ENCODE results near the gene SLC7A6. TPM values are rescaled to one million over a fixed set of nuclear protein-coding genes. Genes with fewer than 3 reads are reported as not detected.

Gene SLC7A6
- total and polyA plus RNA-seq, 2 of the 13 experiments (the other 11 are each of a cell fraction or from before 2014, with no cell fraction given): 35.8 to 70.8 TPM

- TF ChIP-seq MLXIP (CRISPR knock-in tag; IDR thresholded peaks at IDR 0.05; ENCODE audit: borderline replicate concordance) (no peak), GABPA (IDR thresholded peaks at IDR 0.05; ENCODE audit: low read depth, low read length) (no peak), GABPA (CRISPR knock-in tag; IDR thresholded peaks at IDR 0.05; ENCODE audit: low read depth) (no peak), FOSL1 (CRISPR knock-in tag; IDR thresholded peaks at IDR 0.05; ENCODE audit: borderline replicate concordance) (no peak), TIGD3 (CRISPR knock-in tag; IDR thresholded peaks at IDR 0.05; ENCODE audit: borderline replicate concordance) (no peak), RFX1 (IDR thresholded peaks at IDR 0.05) (no peak), PRMT3 (CRISPR knock-in tag; IDR thresholded peaks at IDR 0.05; ENCODE audit: borderline replicate concordance, low read depth) (no peak), TOE1 (CRISPR knock-in tag; IDR thresholded peaks at IDR 0.05) (no peak), HBP1 (CRISPR knock-in tag; IDR thresholded peaks at IDR 0.05; ENCODE audit: low read depth) (no peak), ZNF614 (CRISPR knock-in tag; IDR thresholded peaks at IDR 0.05; ENCODE audit: borderline replicate concordance) (no peak), ZMYM4 (CRISPR knock-in tag; IDR thresholded peaks at IDR 0.05) (no peak; the same call in 1 of the 2 replicates), ZBTB8A (CRISPR knock-in tag; IDR thresholded peaks at IDR 0.05; ENCODE audit: borderline replicate concordance, low read depth) (no peak), KDM4B (CRISPR knock-in tag; IDR thresholded peaks at IDR 0.05) (no peak), HOXA7 (CRISPR knock-in tag; IDR thresholded peaks at IDR 0.05) (no peak), PAX8 (CRISPR knock-in tag; IDR thresholded peaks at IDR 0.05; ENCODE audit: borderline replicate concordance) (no peak), ZNF337 (CRISPR knock-in tag; IDR thresholded peaks at IDR 0.05; ENCODE audit: borderline replicate concordance, low read depth) (no peak), ZNF329 (CRISPR knock-in tag; IDR thresholded peaks at IDR 0.05; ENCODE audit: low read depth) (no peak), FUBP1 (CRISPR knock-in tag; IDR thresholded peaks at IDR 0.05; ENCODE audit: borderline replicate concordance) (no peak), NBN (conservative IDR thresholded peaks at IDR 0.05) (no peak), PRDM4 (CRISPR knock-in tag; IDR thresholded peaks at IDR 0.05; ENCODE audit: borderline replicate concordance) (no peak)
Measured at GRCh38 chr16:68328151-68328859, 64.0 kb downstream of the SLC7A6 start (continued).
